WERI-Rb-1 (cell line): ENCODE measurements around the gene PIP4K2C.
A peak's percentile ranks its signal among the peaks of the same experiment; 100 is the strongest.
"Not testable (repeated sequence)": the region's sequence is repeated elsewhere in the genome, so short reads cannot be mapped to it uniquely, and the experiment has no call there.

Experiments used
- DNase-seq: peaks from one replicate; pipeline ENCODE4 v3.0.0-alpha.2; 2020
- H3K27ac ChIP-seq: fragments of 250-450 bp; sonication (Bioruptor Pico); 2 replicates; pipeline ENCODE4 v1.5.1; 2020; ENCODE audit warnings: mild to moderate bottlenecking, moderate library complexity
- H3K27me3 ChIP-seq: fragments of 250-450 bp; sonication (Bioruptor Pico); 2 replicates; pipeline ENCODE4 v1.5.1; 2021; ENCODE audit warnings: mild to moderate bottlenecking, low read depth, moderate library complexity; ENCODE audit not compliant: insufficient read depth, severe bottlenecking
- H3K36me3 ChIP-seq: fragments of 250-450 bp; sonication (Bioruptor Pico); 2 replicates; pipeline ENCODE4 v1.5.1; 2020; ENCODE audit warnings: mild to moderate bottlenecking, moderate library complexity
- H3K4me3 ChIP-seq: 2 replicates; pipeline ENCODE4 v1.5.1; 2011; ENCODE audit warnings: low read depth, mild to moderate bottlenecking, control low read depth, low read length
- H3K9me3 ChIP-seq: fragments of 250-450 bp; sonication (Bioruptor Pico); 2 replicates; pipeline ENCODE4 v1.5.1; 2021; ENCODE audit warnings: mild to moderate bottlenecking, moderate library complexity; ENCODE audit not compliant: severe bottlenecking
- TF ChIP-seq, protein P1 (sequence below): IDR thresholded peaks from 2 replicates; pipeline ENCODE4 v1.5.1; 2011; ENCODE audit warnings: low read depth, mild to moderate bottlenecking, control low read depth, inconsistent platforms, low read length

Gene PIP4K2C

GRCh38 chr12:57630891-57631433 lies 40.0 kb downstream of the PIP4K2C start:
- Histone ChIP-seq H3K27me3 (no peaks in the 10 kb centered on the region), H3K9me3 (no peaks in the 10 kb centered on the region), H3K36me3 (peaks cover 43% of the 10 kb centered on the region), H3K27ac (no peak overlapping the region), H3K4me3 (no peak overlapping the region)
- TF ChIP-seq, protein P1, sequence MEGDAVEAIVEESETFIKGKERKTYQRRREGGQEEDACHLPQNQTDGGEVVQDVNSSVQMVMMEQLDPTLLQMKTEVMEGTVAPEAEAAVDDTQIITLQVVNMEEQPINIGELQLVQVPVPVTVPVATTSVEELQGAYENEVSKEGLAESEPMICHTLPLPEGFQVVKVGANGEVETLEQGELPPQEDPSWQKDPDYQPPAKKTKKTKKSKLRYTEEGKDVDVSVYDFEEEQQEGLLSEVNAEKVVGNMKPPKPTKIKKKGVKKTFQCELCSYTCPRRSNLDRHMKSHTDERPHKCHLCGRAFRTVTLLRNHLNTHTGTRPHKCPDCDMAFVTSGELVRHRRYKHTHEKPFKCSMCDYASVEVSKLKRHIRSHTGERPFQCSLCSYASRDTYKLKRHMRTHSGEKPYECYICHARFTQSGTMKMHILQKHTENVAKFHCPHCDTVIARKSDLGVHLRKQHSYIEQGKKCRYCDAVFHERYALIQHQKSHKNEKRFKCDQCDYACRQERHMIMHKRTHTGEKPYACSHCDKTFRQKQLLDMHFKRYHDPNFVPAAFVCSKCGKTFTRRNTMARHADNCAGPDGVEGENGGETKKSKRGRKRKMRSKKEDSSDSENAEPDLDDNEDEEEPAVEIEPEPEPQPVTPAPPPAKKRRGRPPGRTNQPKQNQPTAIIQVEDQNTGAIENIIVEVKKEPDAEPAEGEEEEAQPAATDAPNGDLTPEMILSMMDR = no peak
- no peak for DNase-seq

DNA sequence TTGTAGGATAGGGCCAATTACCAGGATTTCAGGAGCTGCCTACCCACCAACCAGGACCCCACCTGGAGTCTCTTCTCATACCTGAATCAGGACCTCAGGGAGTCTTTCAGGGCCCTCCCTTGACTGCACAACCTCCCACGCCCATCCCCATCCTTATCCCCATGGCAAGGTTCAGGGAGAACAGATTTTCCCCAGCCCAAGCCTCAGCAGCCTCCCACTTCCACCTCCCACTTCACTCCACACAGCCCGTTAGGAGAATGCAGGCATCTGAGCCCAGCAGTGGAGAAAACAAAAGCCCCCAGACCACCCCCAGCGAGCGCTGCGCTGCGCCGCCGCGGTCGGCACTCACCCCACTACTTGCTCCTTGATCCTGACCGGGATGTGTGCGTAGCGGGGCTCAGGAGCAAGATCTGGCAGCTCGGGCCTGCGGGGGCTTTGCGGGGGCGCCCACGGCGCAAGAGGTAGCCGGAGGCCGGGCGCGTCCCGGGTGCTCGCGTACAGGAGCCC lies 40.6 kb downstream of the PIP4K2C start:
- no peak for DNase-seq
- peaks cover 36% of the 10 kb centered on the region for H3K36me3 ChIP-seq
- TF ChIP-seq, protein P1 = no peak
- H3K9me3 ChIP-seq = no peaks in the 10 kb centered on the region
- peak overlapping the region; percentile 82 for H3K4me3 ChIP-seq
- H3K27ac ChIP-seq = peak overlapping the region; percentile 20; the same call in 1 of the 2 replicates
- no peaks in the 10 kb centered on the region for H3K27me3 ChIP-seq

GRCh38 chr12:57632073-57632957 lies 41.3 kb downstream of the PIP4K2C start:
- peak; percentile 63 for DNase-seq
- peak overlapping the region; percentile 77 for H3K27ac ChIP-seq
- no peaks in the 10 kb centered on the region for H3K9me3 ChIP-seq
- no peaks in the 10 kb centered on the region for H3K27me3 ChIP-seq
- H3K36me3 ChIP-seq = peaks cover 31% of the 10 kb centered on the region
- TF ChIP-seq, protein P1 = 0 out of 2 replicates have a peak, but pooled peaks have one; percentile 2
- peak overlapping the region; percentile 82 for H3K4me3 ChIP-seq

DNA sequence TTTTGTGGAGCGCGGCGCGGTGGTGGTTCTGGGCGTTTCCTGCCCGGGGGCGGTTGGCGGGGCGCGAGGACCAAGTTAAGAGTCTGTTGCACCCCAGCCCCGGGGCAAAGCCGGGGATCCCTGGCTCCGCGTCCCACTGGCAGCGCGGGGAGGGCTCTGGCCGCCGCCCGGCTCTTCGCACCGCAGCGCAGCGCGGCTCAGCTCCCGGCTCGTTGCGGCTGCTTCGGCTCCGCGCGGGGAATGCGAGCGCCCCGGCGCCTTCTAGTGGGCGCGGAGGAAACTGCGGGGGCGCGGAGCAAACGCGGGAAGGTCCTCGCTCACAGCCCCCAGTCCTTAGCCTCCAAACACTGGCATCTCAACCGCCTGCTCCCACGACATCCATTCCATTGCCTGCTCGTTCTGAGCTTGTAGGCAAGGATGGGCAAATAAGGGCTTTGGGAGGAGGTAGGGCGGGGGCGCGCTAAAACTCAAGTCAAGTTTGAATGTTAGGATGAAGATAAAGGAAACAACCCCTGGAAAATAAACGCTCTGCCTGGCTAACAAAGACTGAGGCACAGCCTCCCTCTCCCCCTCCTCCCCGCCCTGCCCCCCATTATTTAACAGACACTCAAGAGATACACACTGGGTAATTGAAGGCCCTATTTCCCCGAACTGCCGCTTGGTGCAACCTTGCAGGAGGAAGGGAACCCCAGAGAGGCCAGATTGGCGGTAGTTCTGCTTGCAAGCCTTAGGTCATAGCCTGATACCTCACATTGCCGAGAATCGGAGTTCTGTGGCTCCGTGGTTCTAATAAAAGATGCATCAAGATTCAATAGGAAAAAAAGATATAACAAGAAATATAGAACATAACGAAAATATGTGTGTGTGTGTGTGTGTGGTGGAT lies 42.2 kb downstream of the PIP4K2C start, which contains the start of gene B4GALNT1:
B4GALNT1 (minus strand) TSS at position 244 of the 883 bp plus-strand sequence. CDS start 1,069 bp downstream, outside the sequence.
- no peaks in the 10 kb centered on the region for H3K27me3 ChIP-seq
- no peaks in the 10 kb centered on the region for H3K9me3 ChIP-seq
- DNase-seq = peak; percentile 73
- TF ChIP-seq, protein P1 = peak; percentile 94
- H3K36me3 ChIP-seq = peaks cover 24% of the 10 kb centered on the region
- peak within 1 kb of the TSS; percentile 77 for H3K27ac ChIP-seq
- peak within 1 kb of the TSS; percentile 82 for H3K4me3 ChIP-seq

GRCh38 chr12:57636731-57637130 lies 45.7 kb downstream of the PIP4K2C start:
- not testable (repeated sequence) for DNase-seq, H3K27ac ChIP-seq, H3K36me3 ChIP-seq, H3K4me3 ChIP-seq, H3K9me3 ChIP-seq, H3K27me3 ChIP-seq
